ENCODE data around the gene TRAP1. TPM values are rescaled to one million over a fixed set of nuclear protein-coding genes. Genes with fewer than 3 reads are reported as not detected.
"Not testable (repeated sequence)": the region's sequence is repeated elsewhere in the genome, so short reads cannot be mapped to it uniquely, and the experiment has no call there.

TRAP1 gene
- total RNA-seq, 1 experiment from 2014 or later, result 137 TPM

DNA sequence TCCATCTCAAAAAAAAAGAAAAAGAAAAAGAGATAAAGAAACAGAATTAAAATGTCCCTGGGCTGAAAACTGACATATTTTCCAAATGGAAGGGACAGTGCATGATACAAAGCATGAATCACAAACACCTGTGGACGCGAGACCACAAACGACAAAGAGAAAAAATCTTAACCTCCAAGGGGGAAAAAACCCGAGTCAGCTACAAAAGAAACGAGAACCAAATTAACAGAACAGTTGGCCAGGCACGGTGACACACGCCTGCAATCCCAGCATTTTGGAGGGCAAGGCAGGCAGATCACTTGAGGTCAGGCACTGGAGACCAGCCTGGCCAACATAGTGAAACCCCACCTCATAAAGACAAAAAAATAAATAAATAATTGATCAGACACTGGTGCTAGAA, 1.9 kb downstream of the TRAP1 start:
- ChIA-PET CTCF (no interaction called here), POLR2A (no interaction called here)
- no peak for ATAC-seq
- DNase-seq (ENCODE audit: low read depth, low spot score), result no peak
- Histone ChIP-seq H3K4me3 (ENCODE audit: low read depth in 2 of 2, low read length in 2 of 2) (no peak overlapping the region), H3K27ac (ENCODE audit: low read length) (no peak overlapping the region), H3K36me3 (ENCODE audit: control insufficient read depth, insufficient read depth, low read length) (no peaks in the 10 kb centered on the region; the same call in 1 of the 2 replicates), H3K4me1 (ENCODE audit: control insufficient read depth, insufficient read depth, low read length) (peaks cover 4% of the 10 kb centered on the region), H3K27me3 (ENCODE audit: control insufficient read depth, insufficient read depth, low read length) (no peaks in the 10 kb centered on the region), H3K9me3 (ENCODE audit: control insufficient read depth, insufficient read depth, low read depth, low read length) (no peaks in the 10 kb centered on the region)
- TF ChIP-seq SIN3A (IDR thresholded peaks at IDR 0.05; ENCODE audit: borderline replicate concordance, insufficient read depth, low read depth, low read length) (no peak), POLR2AphosphoS5 (IDR thresholded peaks at IDR 0.05; ENCODE audit: low read depth, low read length) (no peak), TCF7L2 (IDR thresholded peaks at IDR 0.05; ENCODE audit: low read depth, low read length) (no peak)
- TF ChIP-seq, protein P1, sequence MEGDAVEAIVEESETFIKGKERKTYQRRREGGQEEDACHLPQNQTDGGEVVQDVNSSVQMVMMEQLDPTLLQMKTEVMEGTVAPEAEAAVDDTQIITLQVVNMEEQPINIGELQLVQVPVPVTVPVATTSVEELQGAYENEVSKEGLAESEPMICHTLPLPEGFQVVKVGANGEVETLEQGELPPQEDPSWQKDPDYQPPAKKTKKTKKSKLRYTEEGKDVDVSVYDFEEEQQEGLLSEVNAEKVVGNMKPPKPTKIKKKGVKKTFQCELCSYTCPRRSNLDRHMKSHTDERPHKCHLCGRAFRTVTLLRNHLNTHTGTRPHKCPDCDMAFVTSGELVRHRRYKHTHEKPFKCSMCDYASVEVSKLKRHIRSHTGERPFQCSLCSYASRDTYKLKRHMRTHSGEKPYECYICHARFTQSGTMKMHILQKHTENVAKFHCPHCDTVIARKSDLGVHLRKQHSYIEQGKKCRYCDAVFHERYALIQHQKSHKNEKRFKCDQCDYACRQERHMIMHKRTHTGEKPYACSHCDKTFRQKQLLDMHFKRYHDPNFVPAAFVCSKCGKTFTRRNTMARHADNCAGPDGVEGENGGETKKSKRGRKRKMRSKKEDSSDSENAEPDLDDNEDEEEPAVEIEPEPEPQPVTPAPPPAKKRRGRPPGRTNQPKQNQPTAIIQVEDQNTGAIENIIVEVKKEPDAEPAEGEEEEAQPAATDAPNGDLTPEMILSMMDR (IDR thresholded peaks at IDR 0.05), result no peak
- TF ChIP-seq, protein P2, sequence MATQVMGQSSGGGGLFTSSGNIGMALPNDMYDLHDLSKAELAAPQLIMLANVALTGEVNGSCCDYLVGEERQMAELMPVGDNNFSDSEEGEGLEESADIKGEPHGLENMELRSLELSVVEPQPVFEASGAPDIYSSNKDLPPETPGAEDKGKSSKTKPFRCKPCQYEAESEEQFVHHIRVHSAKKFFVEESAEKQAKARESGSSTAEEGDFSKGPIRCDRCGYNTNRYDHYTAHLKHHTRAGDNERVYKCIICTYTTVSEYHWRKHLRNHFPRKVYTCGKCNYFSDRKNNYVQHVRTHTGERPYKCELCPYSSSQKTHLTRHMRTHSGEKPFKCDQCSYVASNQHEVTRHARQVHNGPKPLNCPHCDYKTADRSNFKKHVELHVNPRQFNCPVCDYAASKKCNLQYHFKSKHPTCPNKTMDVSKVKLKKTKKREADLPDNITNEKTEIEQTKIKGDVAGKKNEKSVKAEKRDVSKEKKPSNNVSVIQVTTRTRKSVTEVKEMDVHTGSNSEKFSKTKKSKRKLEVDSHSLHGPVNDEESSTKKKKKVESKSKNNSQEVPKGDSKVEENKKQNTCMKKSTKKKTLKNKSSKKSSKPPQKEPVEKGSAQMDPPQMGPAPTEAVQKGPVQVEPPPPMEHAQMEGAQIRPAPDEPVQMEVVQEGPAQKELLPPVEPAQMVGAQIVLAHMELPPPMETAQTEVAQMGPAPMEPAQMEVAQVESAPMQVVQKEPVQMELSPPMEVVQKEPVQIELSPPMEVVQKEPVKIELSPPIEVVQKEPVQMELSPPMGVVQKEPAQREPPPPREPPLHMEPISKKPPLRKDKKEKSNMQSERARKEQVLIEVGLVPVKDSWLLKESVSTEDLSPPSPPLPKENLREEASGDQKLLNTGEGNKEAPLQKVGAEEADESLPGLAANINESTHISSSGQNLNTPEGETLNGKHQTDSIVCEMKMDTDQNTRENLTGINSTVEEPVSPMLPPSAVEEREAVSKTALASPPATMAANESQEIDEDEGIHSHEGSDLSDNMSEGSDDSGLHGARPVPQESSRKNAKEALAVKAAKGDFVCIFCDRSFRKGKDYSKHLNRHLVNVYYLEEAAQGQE (IDR thresholded peaks at IDR 0.05; ENCODE audit: insufficient read depth in 1 of 2, low read depth in 2 of 2, low read length in 1 of 2), result no peak
- in situ Hi-C loops (cut with HindIII; ENCODE audit: low pct_unique_long_range_greater_than_20kb, low sequenced_read_pairs) (no loop called here), intact Hi-C loops (cut with micrococcal nuclease; ENCODE audit: unreplicated experiment) (no loop called here)
- BruUV-seq (replicated peaks), result no TSS peak

DNA sequence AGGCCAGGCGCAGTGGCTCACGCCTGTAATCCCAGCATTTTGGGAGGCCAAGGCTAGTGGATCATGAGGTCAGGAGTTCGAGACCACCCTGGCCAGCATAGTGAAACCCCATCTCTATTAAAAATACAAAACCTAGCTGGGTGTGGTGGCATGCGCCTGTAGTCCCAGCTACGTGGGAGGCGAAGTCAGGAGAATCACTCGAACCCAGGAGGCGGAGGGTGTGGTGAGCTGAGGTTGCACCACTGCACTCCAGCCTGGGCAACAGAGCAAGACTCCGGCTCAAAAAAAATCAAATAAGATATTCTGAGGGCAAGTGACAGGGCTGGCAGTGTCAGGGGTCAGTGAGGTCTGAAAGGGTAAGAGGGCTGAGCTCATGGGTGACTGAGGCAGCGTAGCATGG, 2.9 kb downstream of the TRAP1 start:
- intact Hi-C loops (cut with micrococcal nuclease; ENCODE audit: unreplicated experiment); in situ Hi-C loops (cut with HindIII; ENCODE audit: low pct_unique_long_range_greater_than_20kb, low sequenced_read_pairs); DNase-seq (ENCODE audit: low read depth, low spot score); H3K27me3 ChIP-seq (ENCODE audit: control insufficient read depth, insufficient read depth, low read length); H3K9me3 ChIP-seq (ENCODE audit: control insufficient read depth, insufficient read depth, low read depth, low read length); H3K27ac ChIP-seq (ENCODE audit: low read length); H3K36me3 ChIP-seq (ENCODE audit: control insufficient read depth, insufficient read depth, low read length); CTCF ChIA-PET; H3K4me1 ChIP-seq (ENCODE audit: control insufficient read depth, insufficient read depth, low read length); H3K4me3 ChIP-seq (ENCODE audit: low read depth in 2 of 2, low read length in 2 of 2); ATAC-seq; POLR2A ChIA-PET; BruUV-seq (replicated peaks): not testable (repeated sequence)

DNA sequence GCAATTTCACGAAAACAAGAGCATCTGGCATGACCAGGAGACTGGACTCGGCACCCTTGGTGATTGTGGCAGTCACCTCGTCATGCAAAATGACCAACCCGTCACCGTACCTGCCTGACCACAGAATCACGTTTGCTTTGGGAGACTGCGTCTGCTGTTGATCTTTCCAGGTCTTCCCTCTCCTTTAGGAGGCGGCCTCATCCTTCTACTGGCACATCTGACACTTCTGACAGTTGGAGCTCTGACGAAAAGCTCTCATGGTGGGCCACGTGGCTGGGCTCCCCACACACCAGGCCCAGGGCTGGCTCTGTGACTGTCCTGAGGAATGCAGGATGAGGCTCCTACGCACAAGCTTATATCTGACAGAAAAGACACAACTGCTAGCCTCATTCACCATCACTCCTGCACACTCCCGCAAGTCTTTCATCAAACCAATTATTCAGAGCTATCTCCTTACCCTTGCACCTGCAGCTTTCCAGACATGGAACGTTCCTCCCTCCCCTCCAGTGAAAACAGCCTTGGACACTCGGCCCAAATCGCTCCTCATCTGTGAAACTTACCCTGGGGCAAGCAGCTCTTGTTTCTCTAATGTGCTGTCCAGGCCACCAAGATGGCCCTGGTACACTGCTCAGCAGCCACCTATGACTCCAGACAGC, 3.6 kb downstream of the TRAP1 start:
- no TSS peak for BruUV-seq (replicated peaks)
- ChIA-PET POLR2A (no interaction called here), CTCF (no interaction called here)
- ATAC-seq, result no peak
- H3K36me3 ChIP-seq (ENCODE audit: control insufficient read depth, insufficient read depth, low read length), result no peaks in the 10 kb centered on the region; the same call in 1 of the 2 replicates
- peaks cover 4% of the 10 kb centered on the region for H3K4me1 ChIP-seq (ENCODE audit: control insufficient read depth, insufficient read depth, low read length)
- H3K9me3 ChIP-seq (ENCODE audit: control insufficient read depth, insufficient read depth, low read depth, low read length), result no peaks in the 10 kb centered on the region
- DNase-seq (ENCODE audit: low read depth, low spot score), result no peak
- no peaks in the 10 kb centered on the region for H3K27me3 ChIP-seq (ENCODE audit: control insufficient read depth, insufficient read depth, low read length)
- intact Hi-C loops (cut with micrococcal nuclease; ENCODE audit: unreplicated experiment), result no loop called here
- H3K4me3 ChIP-seq (ENCODE audit: low read depth in 2 of 2, low read length in 2 of 2), result no peak overlapping the region
- in situ Hi-C loops (cut with HindIII; ENCODE audit: low pct_unique_long_range_greater_than_20kb, low sequenced_read_pairs), result no loop called here
- TF ChIP-seq SIN3A (IDR thresholded peaks at IDR 0.05; ENCODE audit: borderline replicate concordance, insufficient read depth, low read depth, low read length) (no peak), TCF7L2 (IDR thresholded peaks at IDR 0.05; ENCODE audit: low read depth, low read length) (no peak), POLR2AphosphoS5 (IDR thresholded peaks at IDR 0.05; ENCODE audit: low read depth, low read length) (no peak)
- TF ChIP-seq, protein P2 (IDR thresholded peaks at IDR 0.05; ENCODE audit: insufficient read depth in 1 of 2, low read depth in 2 of 2, low read length in 1 of 2), result no peak
- TF ChIP-seq, protein P1 (IDR thresholded peaks at IDR 0.05), result no peak
- no peak overlapping the region for H3K27ac ChIP-seq (ENCODE audit: low read length)

All from Panc1 (cell line).